Trophoblast cell (in vitro differentiated cells and primary cell): ENCODE results near the gene LRRFIP2.

Source experiments
- DNase-seq, 2 donors: peaks; one replicate each; pipeline ENCODE4 v3.0.0-alpha.2; 2016
- H2AFZ ChIP-seq: 2 replicates; pipeline ENCODE4 v1.6.1; 2013; ENCODE audit warnings: low read length, moderate library complexity, mild to moderate bottlenecking; ENCODE audit not compliant: insufficient read depth, poor library complexity
- H2AK5ac ChIP-seq: 2 replicates; pipeline ENCODE4 v1.6.1; 2013; ENCODE audit warnings: mild to moderate bottlenecking, low read length
- H2BK120ac ChIP-seq: 2 replicates; pipeline ENCODE4 v1.6.1; 2013; ENCODE audit warnings: low read length, mild to moderate bottlenecking, moderate library complexity; ENCODE audit not compliant: insufficient read depth, poor library complexity
- H2BK12ac ChIP-seq: 2 replicates; pipeline ENCODE4 v1.6.1; 2013; ENCODE audit warnings: mild to moderate bottlenecking, low read length, moderate library complexity
- H2BK5ac ChIP-seq: 2 replicates; pipeline ENCODE4 v1.6.1; 2013; ENCODE audit warnings: low read length, low read depth, moderate library complexity, mild to moderate bottlenecking; ENCODE audit not compliant: poor library complexity
- H3K14ac ChIP-seq: 2 replicates; pipeline ENCODE4 v1.6.1; 2013; ENCODE audit warnings: mild to moderate bottlenecking, low read length
- H3K18ac ChIP-seq: 2 replicates; pipeline ENCODE4 v1.6.1; 2013; ENCODE audit warnings: mild to moderate bottlenecking, low read length
- H3K23ac ChIP-seq: 2 replicates; pipeline ENCODE4 v1.6.1; 2013; ENCODE audit warnings: low read length
- H3K27ac ChIP-seq: 2 replicates; pipeline ENCODE4 v1.5.1; 2013; ENCODE audit warnings: low read depth, mild to moderate bottlenecking, inconsistent platforms, low read length, moderate library complexity
- H3K27me3 ChIP-seq: 2 replicates; pipeline ENCODE4 v1.6.1; 2013; ENCODE audit warnings: inconsistent platforms, mild to moderate bottlenecking, low read length, moderate library complexity; ENCODE audit not compliant: insufficient read depth
- H3K36me3 ChIP-seq, 2 experiments: 1 replicate in 1 of 2; 2 replicates in 1 of 2; pipeline ENCODE4 v1.6.1; 2013; ENCODE audit warnings: low read length in 2 of 2, mild to moderate bottlenecking in 2 of 2, moderate library complexity in 1 of 2; ENCODE audit not compliant: insufficient read depth in 2 of 2, control insufficient read depth in 1 of 2
- H3K4ac ChIP-seq: 2 replicates; pipeline ENCODE4 v1.6.1; 2013; ENCODE audit warnings: low read depth, mild to moderate bottlenecking, low read length, moderate library complexity
- H3K4me1 ChIP-seq, 2 experiments: 1 replicate in 1 of 2; 2 replicates in 1 of 2; pipeline ENCODE4 v1.6.1; 2013; ENCODE audit warnings: low read length in 2 of 2, mild to moderate bottlenecking in 2 of 2, moderate library complexity in 1 of 2; ENCODE audit not compliant: insufficient read depth in 2 of 2, control insufficient read depth in 1 of 2
- H3K4me2 ChIP-seq: 2 replicates; pipeline ENCODE4 v1.6.1; 2013; ENCODE audit warnings: inconsistent platforms, mild to moderate bottlenecking, low read length, moderate library complexity
- H3K4me3 ChIP-seq: 2 replicates; pipeline ENCODE4 v1.5.1; 2013; ENCODE audit warnings: mild to moderate bottlenecking, low read depth, low read length, inconsistent platforms
- H3K79me1 ChIP-seq: one replicate; pipeline ENCODE4 v1.6.1; 2013; ENCODE audit warnings: low read length
- H3K79me2 ChIP-seq: 2 replicates; pipeline ENCODE4 v1.6.1; 2013; ENCODE audit warnings: low read length, mild to moderate bottlenecking; ENCODE audit not compliant: control insufficient read depth, insufficient read depth, poor library complexity
- H3K9ac ChIP-seq: 2 replicates; pipeline ENCODE4 v1.6.1; 2013; ENCODE audit warnings: mild to moderate bottlenecking, low read length
- H3K9me3 ChIP-seq: 2 replicates; pipeline ENCODE4 v1.6.1; 2013; ENCODE audit warnings: low read depth, mild to moderate bottlenecking, control low read depth, inconsistent platforms, low read length; ENCODE audit not compliant: insufficient read depth
- H4K12ac ChIP-seq: 2 replicates; pipeline ENCODE4 v1.6.1; 2013; ENCODE audit warnings: low read depth, mild to moderate bottlenecking, low read length, moderate library complexity
- H4K8ac ChIP-seq: 2 replicates; pipeline ENCODE4 v1.6.1; 2013; ENCODE audit warnings: low read depth, mild to moderate bottlenecking, low read length, moderate library complexity
- H4K91ac ChIP-seq: one replicate; pipeline ENCODE4 v1.6.1; 2013; ENCODE audit warnings: low read depth, mild to moderate bottlenecking, low read length, moderate library complexity
- WGBS: extraction: QIAGEN DNeasy Blood & Tissue Kit; methylation state at CpG from one replicate; pipeline ENCODE4 v1.1.7; 2013; ENCODE audit warnings: missing lambda C conversion rate; ENCODE audit not compliant: insufficient read length, insufficient coverage; ENCODE audit errors: extremely low coverage; 5-methylcytosine and 5-hydroxymethylcytosine counted together

The LRRFIP2 gene

GRCh38 chr3:37093481-37093880 is 80.9 kb downstream of the LRRFIP2 start:
- Histone ChIP-seq H3K9ac (no peak overlapping the region), H3K79me1 (no peaks in the 10 kb centered on the region), H3K4me1 (no peaks in the 10 kb centered on the region), H2BK12ac (no peak overlapping the region), H2BK5ac (no peak overlapping the region), H3K27ac (no peak overlapping the region), H4K12ac (no peak overlapping the region), H4K8ac (no peak overlapping the region), H4K91ac (no peak overlapping the region), H3K4me2 (no peak overlapping the region), H2BK120ac (no peak overlapping the region), H3K9me3 (no peaks in the 10 kb centered on the region), H2AK5ac (no peak overlapping the region), H3K27me3 (no peaks in the 10 kb centered on the region), H3K4ac (no peak overlapping the region), H2AFZ (no peak overlapping the region), H3K79me2 (no peaks in the 10 kb centered on the region), H3K4me3 (no peak overlapping the region), H3K23ac (no peak overlapping the region), H3K36me3 (peaks cover under 1 to 6% of the 10 kb centered on the region in 2 experiments), H3K14ac (no peak overlapping the region), H3K18ac (no peak overlapping the region)
- 100% methylated on average over 1 of the region's 2 CpGs for WGBS
- no peak for DNase-seq

- Histone ChIP-seq H3K4ac (no peak overlapping the region), H3K14ac (no peak overlapping the region), H3K9ac (no peak overlapping the region), H3K9me3 (no peaks in the 10 kb centered on the region), H2BK120ac (no peak overlapping the region), H4K12ac (no peak overlapping the region), H3K4me2 (no peak overlapping the region), H3K4me3 (no peak overlapping the region), H3K23ac (no peak overlapping the region), H3K27ac (no peak overlapping the region), H4K8ac (no peak overlapping the region), H2BK12ac (no peak overlapping the region), H3K36me3 (peaks cover 4 to 7% of the 10 kb centered on the region in 2 experiments), H3K79me2 (no peaks in the 10 kb centered on the region), H3K4me1 (no peaks in the 10 kb centered on the region), H3K79me1 (no peaks in the 10 kb centered on the region), H2AK5ac (no peak overlapping the region), H3K27me3 (no peaks in the 10 kb centered on the region), H2AFZ (no peak overlapping the region), H2BK5ac (no peak overlapping the region), H3K18ac (no peak overlapping the region), H4K91ac (no peak overlapping the region)
- DNase-seq = no peak
- no CpG with 5 or more reads among the region's 3 CpGs for WGBS
These were observed 81.9 kb downstream of the LRRFIP2 start for GRCh38 chr3:37092484-37092883.

GRCh38 chr3:37087870-37088269 is 86.5 kb downstream of the LRRFIP2 start:
- Histone ChIP-seq H3K14ac (no peak overlapping the region), H3K79me2 (no peaks in the 10 kb centered on the region), H2BK12ac (no peak overlapping the region), H3K79me1 (no peaks in the 10 kb centered on the region), H4K12ac (no peak overlapping the region), H3K4me3 (no peak overlapping the region), H4K91ac (no peak overlapping the region), H3K4me1 (no peaks in the 10 kb centered on the region), H2AK5ac (no peak overlapping the region), H3K36me3 (peaks cover 4% of the 10 kb centered on the region in 2 experiments), H2BK120ac (no peak overlapping the region), H3K27me3 (no peaks in the 10 kb centered on the region), H3K9ac (no peak overlapping the region), H3K4me2 (no peak overlapping the region), H3K27ac (no peak overlapping the region), H4K8ac (no peak overlapping the region), H3K18ac (no peak overlapping the region), H3K23ac (no peak overlapping the region), H3K4ac (no peak overlapping the region), H2AFZ (no peak overlapping the region), H3K9me3 (no peaks in the 10 kb centered on the region), H2BK5ac (no peak overlapping the region)
- no peak for DNase-seq
- WGBS = no CpG with 5 or more reads among the region's 2 CpGs

- Histone ChIP-seq H3K14ac (no peak overlapping the region), H3K79me2 (no peaks in the 10 kb centered on the region), H2BK12ac (no peak overlapping the region), H2AK5ac (no peak overlapping the region), H4K8ac (no peak overlapping the region), H3K27ac (no peak overlapping the region), H3K4me3 (no peak overlapping the region), H4K12ac (no peak overlapping the region), H2BK5ac (no peak overlapping the region), H3K4me1 (no peaks in the 10 kb centered on the region), H4K91ac (no peak overlapping the region), H3K4me2 (no peak overlapping the region), H3K23ac (no peak overlapping the region), H3K4ac (no peak overlapping the region), H3K79me1 (no peaks in the 10 kb centered on the region), H2BK120ac (no peak overlapping the region), H2AFZ (no peak overlapping the region), H3K36me3 (peaks cover 4% of the 10 kb centered on the region in 2 experiments), H3K27me3 (no peaks in the 10 kb centered on the region), H3K18ac (no peak overlapping the region), H3K9me3 (no peaks in the 10 kb centered on the region), H3K9ac (no peak overlapping the region)
- DNase-seq = no peak
- WGBS = no CpG with 5 or more reads among the region's 6 CpGs
These were observed 87.5 kb downstream of the LRRFIP2 start for GRCh38 chr3:37086918-37087317.
